Stimulated activated CD4-positive, alpha-beta T cell treated with anti-CD3 and anti-CD28 coated beads, TNF-alpha, amount 100 ng/mL, for 4 hours (primary cell): ENCODE results near the gene OR11H7.
"Not testable (repeated sequence)": the region's sequence is repeated elsewhere in the genome, so short reads cannot be mapped to it uniquely, and the experiment has no call there.

ENCODE experiments used
- DNase-seq, 3 experiments: peaks; one replicate each; pipeline ENCODE4 v3.0.0-alpha.2; 2020; ENCODE audit warnings: low read depth in 3 of 3

OR11H7 gene

GRCh38 chr14:20278414-20278813 lies 49.6 kb downstream of the OR11H7 start:
- no peak for DNase-seq

- not testable (repeated sequence) for DNase-seq
Observed at GRCh38 chr14:20280265-20280664, 51.5 kb downstream of the OR11H7 start.
